Endodermal cell (in vitro differentiated cells): ENCODE results near the gene KCNJ4. TPM values are rescaled to one million over a fixed set of nuclear protein-coding genes. Genes with fewer than 3 reads are reported as not detected.

Experiments used
- DNase-seq: peaks from one replicate; pipeline ENCODE4 v3.0.0-alpha.2; 2017
- H3K27ac ChIP-seq: 2 replicates; pipeline ENCODE4 v1.5.1; 2013; ENCODE audit warnings: mild to moderate bottlenecking, low read depth, low read length, moderate library complexity
- H3K27me3 ChIP-seq: 2 replicates; pipeline ENCODE4 v1.6.1; 2013; ENCODE audit warnings: mild to moderate bottlenecking, low read length, moderate library complexity; ENCODE audit not compliant: insufficient read depth, control insufficient read depth, poor library complexity, severe bottlenecking
- H3K36me3 ChIP-seq: 2 replicates; pipeline ENCODE4 v1.7.0; 2013; ENCODE audit warnings: mild to moderate bottlenecking, low read length, moderate library complexity; ENCODE audit not compliant: control insufficient read depth, insufficient read depth
- H3K4me1 ChIP-seq: one replicate; pipeline ENCODE4 v1.7.0; 2013; ENCODE audit warnings: low read length; ENCODE audit not compliant: control insufficient read depth, insufficient read depth
- H3K4me3 ChIP-seq: 2 replicates; pipeline ENCODE4 v1.5.1; 2013; ENCODE audit warnings: mild to moderate bottlenecking, low read length, moderate library complexity
- H3K9ac ChIP-seq: 2 replicates; pipeline ENCODE4 v1.6.1; 2013; ENCODE audit warnings: mild to moderate bottlenecking, low read length, moderate library complexity; ENCODE audit not compliant: poor library complexity, severe bottlenecking; ENCODE audit errors: extremely low read depth
- H3K9me3 ChIP-seq: 2 replicates; pipeline ENCODE4 v1.6.1; 2013; ENCODE audit warnings: mild to moderate bottlenecking, low read length, moderate library complexity; ENCODE audit not compliant: control insufficient read depth
- H3K27ac Mint-ChIP-seq: 2 replicates; pipeline ENCODE4 v1.8.0; 2020; ENCODE audit warnings: mixed read lengths
- H3K27me3 Mint-ChIP-seq: 2 replicates; pipeline ENCODE4 v1.8.0; 2021; ENCODE audit warnings: mild to moderate bottlenecking, mixed read lengths; ENCODE audit not compliant: insufficient read depth
- H3K36me3 Mint-ChIP-seq: 2 replicates; pipeline ENCODE4 v1.8.0; 2020; ENCODE audit warnings: low read depth, mixed read lengths
- H3K4me1 Mint-ChIP-seq: 2 replicates; pipeline ENCODE4 v1.8.0; 2020; ENCODE audit warnings: mixed read lengths
- H3K4me3 Mint-ChIP-seq: 2 replicates; pipeline ENCODE4 v1.8.0; 2020; ENCODE audit warnings: mild to moderate bottlenecking, moderate library complexity, mixed read lengths
- H3K9me3 Mint-ChIP-seq: 2 replicates; pipeline ENCODE4 v1.8.0; 2020; ENCODE audit warnings: mild to moderate bottlenecking, mixed read lengths
- CTCF ChIP-seq: fragments of 200-600 bp; sonication (generic); conservative IDR thresholded peaks from 2 replicates; pipeline ENCODE4 v1.5.0; 2021; ENCODE audit warnings: antibody characterized with exemption, mild to moderate bottlenecking
- WGBS, 2 experiments: methylation state at CpG; one replicate each; pipeline versions ENCODE4 v1.1.5 to v1.1.7; 2013; ENCODE audit warnings: missing lambda C conversion rate in 2 of 2, mixed read lengths in 1 of 2; ENCODE audit not compliant: insufficient coverage in 1 of 2, insufficient read length in 1 of 2; 5-methylcytosine and 5-hydroxymethylcytosine counted together
- total RNA-seq, 2 donors: library from RNA; stranded (reverse); fragmentation: NEBNext Ultra II Directional in 1 of 2; extraction: Animal tissue kit (Norgen Biotek cat#: 25700) in 1 of 2; gene quantifications; 2 replicates in 1 of 2; 3 replicates in 1 of 2; pipeline ENCODE4 v1.2.1, GENCODE V29; 2021

Gene KCNJ4
- total RNA-seq, 2 donors from 2014 or later, result 0.37 to 1.4 TPM

- peaks cover 52% of the 10 kb centered on the region for H3K27me3 Mint-ChIP-seq
Observed at GRCh38 chr22:38448945-38449745, 5.9 kb downstream of the KCNJ4 start.

GRCh38 chr22:38446018-38446601, 8.9 kb downstream of the KCNJ4 start:
- no peaks in the 10 kb centered on the region for H3K36me3 Mint-ChIP-seq
- TF ChIP-seq CTCF, result no peak
- H3K4me3 ChIP-seq, result no peak overlapping the region
- no peaks in the 10 kb centered on the region for H3K4me1 Mint-ChIP-seq
- 85 to 88% methylated on average over 6 to 9 of the region's 9 CpGs for WGBS, 2 experiments
- H3K4me1 ChIP-seq, result no peaks in the 10 kb centered on the region
- no peak overlapping the region for H3K27ac ChIP-seq
- H3K9ac ChIP-seq, result no peak overlapping the region
- H3K27ac Mint-ChIP-seq, result no peak overlapping the region
- H3K27me3 ChIP-seq, result peaks cover 18% of the 10 kb centered on the region
- H3K9me3 Mint-ChIP-seq, result no peaks in the 10 kb centered on the region
- DNase-seq, result no peak
- H3K27me3 Mint-ChIP-seq, result peaks cover 28% of the 10 kb centered on the region
- no peaks in the 10 kb centered on the region for H3K9me3 ChIP-seq
- H3K36me3 ChIP-seq, result no peaks in the 10 kb centered on the region
- H3K4me3 Mint-ChIP-seq, result no peak overlapping the region

More at GRCh38 chr22:38448945-38449745, 5.9 kb downstream of the KCNJ4 start:
- H3K9ac ChIP-seq, result no peak overlapping the region
- no peaks in the 10 kb centered on the region for H3K36me3 ChIP-seq
- Mint-ChIP-seq H3K4me3 (no peak overlapping the region), H3K4me1 (no peaks in the 10 kb centered on the region), H3K9me3 (no peaks in the 10 kb centered on the region), H3K36me3 (no peaks in the 10 kb centered on the region), H3K27ac (no peak overlapping the region)
- no peak for DNase-seq
- no peak overlapping the region for H3K27ac ChIP-seq
- H3K4me3 ChIP-seq, result no peak overlapping the region
- TF ChIP-seq CTCF, result no peak
- no peaks in the 10 kb centered on the region for H3K4me1 ChIP-seq
- no peaks in the 10 kb centered on the region for H3K9me3 ChIP-seq
- H3K27me3 ChIP-seq, result peaks cover 49% of the 10 kb centered on the region
- WGBS, 2 experiments, result 87 to 90% methylated on average over 10 to 14 of the region's 14 CpGs

- 93 to 96% methylated on average over 9 to 10 of the region's 10 CpGs for WGBS, 2 experiments
- Mint-ChIP-seq H3K27ac (no peak overlapping the region), H3K27me3 (peaks cover 16% of the 10 kb centered on the region), H3K4me3 (no peak overlapping the region), H3K36me3 (no peaks in the 10 kb centered on the region), H3K4me1 (no peaks in the 10 kb centered on the region), H3K9me3 (no peaks in the 10 kb centered on the region)
- no peak for DNase-seq
- H3K27ac ChIP-seq, result no peak overlapping the region
- H3K9me3 ChIP-seq, result no peaks in the 10 kb centered on the region
- no peaks in the 10 kb centered on the region for H3K4me1 ChIP-seq
- H3K36me3 ChIP-seq, result no peaks in the 10 kb centered on the region
- H3K4me3 ChIP-seq, result no peak overlapping the region
- TF ChIP-seq CTCF, result no peak
- peaks cover 6% of the 10 kb centered on the region for H3K27me3 ChIP-seq
- no peak overlapping the region for H3K9ac ChIP-seq
Observed at GRCh38 chr22:38444783-38445182, 10.2 kb downstream of the KCNJ4 start.
